22Rv1 (cell line): ENCODE results near the gene ALOX12B.

Experiments used
- ZFX ChIP-seq: fragments of 450-650 bp; IDR thresholded peaks from 2 replicates; pipeline ENCODE4 v1.6.1; 2017; ENCODE audit warnings: antibody characterized with exemption, borderline replicate concordance
- TF ChIP-seq, protein P1 (sequence below): fragments of 450-650 bp; IDR thresholded peaks from 2 replicates; pipeline ENCODE4 v1.5.1; 2017; ENCODE audit warnings: mild to moderate bottlenecking

DNA sequence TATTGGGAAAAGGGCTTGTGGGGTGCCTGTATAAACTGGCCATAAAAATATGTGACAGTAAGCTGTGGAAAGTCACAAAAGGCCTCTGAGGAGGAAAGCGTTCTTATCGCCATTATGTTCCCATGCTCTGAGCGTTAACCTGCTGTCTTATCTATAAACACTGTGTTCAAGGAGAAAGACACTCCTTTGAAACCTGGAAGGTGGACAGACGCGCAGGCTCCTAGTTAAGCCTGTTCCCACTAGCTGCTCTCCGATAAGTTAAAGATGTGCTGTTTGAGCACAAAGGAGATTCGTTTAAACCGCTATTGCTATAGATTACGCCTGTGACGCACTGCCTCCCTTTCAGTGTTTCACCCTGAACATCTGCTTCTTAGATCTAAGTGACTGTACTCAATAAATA lies 5.2 kb downstream of the ALOX12B start:
- TF ChIP-seq, protein P1, sequence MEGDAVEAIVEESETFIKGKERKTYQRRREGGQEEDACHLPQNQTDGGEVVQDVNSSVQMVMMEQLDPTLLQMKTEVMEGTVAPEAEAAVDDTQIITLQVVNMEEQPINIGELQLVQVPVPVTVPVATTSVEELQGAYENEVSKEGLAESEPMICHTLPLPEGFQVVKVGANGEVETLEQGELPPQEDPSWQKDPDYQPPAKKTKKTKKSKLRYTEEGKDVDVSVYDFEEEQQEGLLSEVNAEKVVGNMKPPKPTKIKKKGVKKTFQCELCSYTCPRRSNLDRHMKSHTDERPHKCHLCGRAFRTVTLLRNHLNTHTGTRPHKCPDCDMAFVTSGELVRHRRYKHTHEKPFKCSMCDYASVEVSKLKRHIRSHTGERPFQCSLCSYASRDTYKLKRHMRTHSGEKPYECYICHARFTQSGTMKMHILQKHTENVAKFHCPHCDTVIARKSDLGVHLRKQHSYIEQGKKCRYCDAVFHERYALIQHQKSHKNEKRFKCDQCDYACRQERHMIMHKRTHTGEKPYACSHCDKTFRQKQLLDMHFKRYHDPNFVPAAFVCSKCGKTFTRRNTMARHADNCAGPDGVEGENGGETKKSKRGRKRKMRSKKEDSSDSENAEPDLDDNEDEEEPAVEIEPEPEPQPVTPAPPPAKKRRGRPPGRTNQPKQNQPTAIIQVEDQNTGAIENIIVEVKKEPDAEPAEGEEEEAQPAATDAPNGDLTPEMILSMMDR, result no peak
- no peak for TF ChIP-seq ZFX
